Activated CD8-positive, alpha-beta memory T cell treated with anti-CD3 and anti-CD28 coated beads, Interleukin-2, amount 50 U/mL, for 1 hour (primary cell): ENCODE measurements around the gene FRMD8.

Source experiments
- DNase-seq: peaks from one replicate; pipeline ENCODE4 v3.0.0-alpha.2; 2020; ENCODE audit errors: extremely low read depth

The FRMD8 gene

DNA sequence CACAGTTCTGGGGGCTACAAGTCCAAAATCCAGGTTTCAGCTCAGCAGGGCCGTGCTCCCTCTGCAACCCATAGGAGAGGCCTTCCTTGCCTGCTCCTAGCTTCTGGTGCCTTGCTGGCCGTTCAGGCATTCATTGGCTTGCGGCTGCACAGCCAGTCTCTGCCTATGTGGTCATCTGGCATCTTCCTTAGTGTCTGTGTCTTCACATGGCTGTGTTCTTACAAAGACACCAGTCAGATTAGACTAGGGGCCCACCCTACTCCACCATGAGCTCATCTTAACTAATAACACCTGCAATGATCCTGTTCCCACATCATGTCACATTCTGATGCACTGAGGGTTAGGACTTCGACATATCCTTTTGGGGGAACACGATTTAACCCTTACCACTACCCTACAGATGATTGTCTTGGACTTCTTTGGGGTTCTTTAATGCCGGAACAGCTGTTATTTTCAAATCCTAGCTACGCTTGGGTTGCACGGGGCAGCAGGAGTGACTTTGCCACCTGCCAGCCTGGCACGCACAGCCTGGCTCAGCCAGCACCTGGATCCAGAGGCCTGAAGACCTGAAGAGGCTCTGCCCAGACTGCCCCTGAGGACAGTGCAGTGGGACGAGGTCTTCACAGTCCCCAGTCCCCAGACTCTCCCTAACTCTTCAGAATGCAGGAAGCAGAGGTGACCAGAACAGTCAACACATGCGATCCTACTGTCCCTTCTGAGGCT lies 28.5 kb downstream of the FRMD8 start:
- DNase-seq: no peak

DNA sequence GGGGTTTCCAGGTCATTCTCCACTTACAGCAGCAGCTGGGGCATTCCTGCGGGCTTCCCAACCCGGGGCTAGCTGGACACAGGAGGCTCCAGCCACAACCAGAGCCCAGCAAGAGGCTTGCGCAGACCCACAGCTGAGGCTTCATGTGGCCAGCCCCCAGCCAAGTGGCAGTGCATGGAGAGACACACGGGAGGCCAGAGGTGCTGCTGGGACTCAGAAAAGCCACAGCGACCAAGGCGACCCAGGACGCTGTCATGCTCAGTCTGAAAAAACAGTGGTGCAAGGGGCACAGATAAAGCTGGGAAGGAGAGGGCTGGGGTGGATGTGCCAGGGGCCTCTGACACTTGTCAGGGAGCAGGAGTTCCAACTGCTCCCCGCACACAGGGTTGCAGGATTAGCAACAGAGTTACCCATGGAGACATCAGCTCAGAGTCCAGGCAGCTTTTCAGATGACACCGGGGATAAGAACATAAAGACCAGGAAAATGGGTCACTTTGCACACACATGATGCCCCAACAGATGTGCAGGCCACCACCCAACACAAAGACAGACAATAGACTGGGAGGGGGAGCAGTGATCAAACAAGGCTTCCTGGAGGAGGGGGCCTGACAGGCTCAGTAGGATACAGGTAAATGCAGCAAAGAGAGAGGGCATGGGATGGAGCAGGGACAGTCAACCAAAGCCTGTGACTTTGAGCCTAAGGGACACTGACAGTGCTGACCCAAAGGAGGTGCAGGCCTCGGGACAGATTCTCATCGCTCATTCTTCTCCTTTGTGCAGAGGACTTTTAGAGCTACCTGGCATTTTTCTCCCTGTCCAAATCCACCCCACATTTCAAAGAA lies 29.3 kb downstream of the FRMD8 start:
- DNase-seq: no peak

DNA sequence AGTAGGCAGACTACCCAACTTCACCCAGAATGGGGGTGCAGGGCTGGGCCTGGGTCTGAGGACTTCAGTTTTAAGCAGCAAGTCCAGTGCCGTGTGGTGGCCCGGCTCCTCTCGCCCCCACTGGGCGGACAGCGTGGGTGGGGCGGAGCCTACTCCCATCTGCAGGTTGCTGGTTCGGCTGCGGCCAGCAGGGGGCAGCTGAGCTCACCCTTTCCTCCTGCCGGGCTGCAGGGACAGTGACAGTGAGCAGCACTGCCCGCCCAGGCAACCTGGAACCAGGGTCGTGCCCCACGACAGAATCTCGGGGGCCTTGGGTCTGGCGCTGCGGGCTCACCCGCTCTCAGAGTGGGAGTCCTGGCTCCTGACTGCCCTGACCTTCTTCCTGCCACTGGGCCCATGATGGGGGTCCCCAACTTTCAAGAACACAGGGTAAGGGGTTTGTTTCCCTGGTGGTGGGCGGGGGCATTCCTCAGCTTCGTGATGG lies 29.9 kb downstream of the FRMD8 start:
- no peak for DNase-seq

DNA sequence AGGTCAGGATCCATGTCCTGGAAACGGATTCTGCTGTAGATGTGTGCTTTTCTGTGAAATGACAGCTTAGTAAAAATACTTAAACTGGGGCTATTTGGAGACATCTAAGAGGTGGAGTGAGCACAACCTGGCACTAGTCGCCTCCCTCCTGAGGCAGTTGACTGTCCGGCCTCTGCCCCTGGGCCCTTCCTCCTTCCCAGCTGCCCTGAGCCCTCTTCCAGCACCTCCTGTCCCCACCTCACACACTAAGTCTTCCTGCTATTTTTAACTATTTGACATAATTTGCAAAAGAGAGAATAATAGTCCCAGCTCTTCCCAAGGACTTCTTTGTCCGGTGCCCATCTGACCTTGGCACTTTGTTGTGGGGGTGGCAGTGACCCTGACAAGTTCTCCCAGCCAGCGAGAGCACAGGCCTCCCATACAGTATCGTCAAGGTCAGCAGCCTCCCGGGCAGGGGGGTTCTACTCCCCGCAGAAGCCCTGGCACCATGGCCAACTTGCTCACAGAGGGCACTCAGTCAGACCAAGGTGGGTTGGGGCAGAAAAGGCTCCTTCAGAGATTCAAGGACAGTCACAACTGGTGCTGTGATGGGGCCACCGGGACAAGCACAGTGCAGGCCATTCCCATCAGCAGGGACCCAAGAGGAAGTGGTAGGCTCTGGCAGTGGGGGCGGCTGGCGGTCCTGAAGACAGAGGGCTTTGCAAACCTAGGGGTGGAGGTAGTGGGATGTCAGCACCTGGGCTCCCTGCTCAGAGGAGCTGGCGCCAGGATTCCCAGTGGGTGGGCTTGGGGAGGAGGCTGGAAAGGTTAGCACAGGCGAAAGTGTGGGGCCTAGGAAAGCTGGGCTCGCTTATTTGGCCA lies 30.6 kb downstream of the FRMD8 start:
- DNase-seq: no peak

GRCh38 chr11:65417702-65418430 lies 31.4 kb downstream of the FRMD8 start:
- no peak for DNase-seq

- DNase-seq: no peak
Measured at GRCh38 chr11:65418431-65418680, 31.9 kb downstream of the FRMD8 start.

DNA sequence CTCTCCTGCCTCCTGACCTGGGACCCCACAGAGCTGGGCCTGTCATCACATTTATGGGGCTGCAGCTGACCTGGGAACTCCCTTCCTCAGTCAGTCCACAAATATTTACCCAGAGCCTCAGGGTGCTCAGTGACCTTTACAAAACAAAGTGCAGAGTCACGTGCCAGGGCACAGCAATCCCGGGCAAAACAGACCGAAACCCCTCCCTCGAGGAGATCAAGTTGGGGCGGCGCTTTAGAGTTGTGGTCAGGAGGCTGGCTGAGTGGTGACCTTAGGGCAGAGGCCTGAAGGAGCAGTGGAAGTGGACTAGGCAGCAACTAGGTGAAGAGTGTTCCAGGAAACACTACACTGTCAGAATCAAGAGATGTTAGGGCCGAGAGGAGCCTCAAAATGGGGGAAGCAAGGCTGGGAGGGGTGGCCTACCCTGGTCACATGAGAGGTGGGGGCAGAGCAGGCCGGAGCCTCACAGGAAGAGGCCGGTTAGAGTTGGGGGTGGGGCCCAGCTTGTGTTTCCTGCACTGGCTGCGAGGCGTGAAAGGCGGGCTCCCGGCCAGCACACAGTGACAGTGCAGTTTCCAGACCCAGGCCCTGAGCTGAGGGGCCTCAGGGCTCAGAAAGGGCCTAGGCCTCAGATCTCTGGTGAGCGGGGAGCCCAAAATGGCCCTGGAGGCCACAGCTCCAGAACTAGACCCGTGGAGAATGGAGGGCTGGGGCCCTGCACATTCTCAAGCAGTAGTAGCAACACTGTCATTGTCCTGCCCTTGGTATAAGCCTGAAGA lies 32.4 kb downstream of the FRMD8 start:
- DNase-seq: no peak

GRCh38 chr11:65419460-65419771 lies 33.0 kb downstream of the FRMD8 start:
- no peak for DNase-seq

DNA sequence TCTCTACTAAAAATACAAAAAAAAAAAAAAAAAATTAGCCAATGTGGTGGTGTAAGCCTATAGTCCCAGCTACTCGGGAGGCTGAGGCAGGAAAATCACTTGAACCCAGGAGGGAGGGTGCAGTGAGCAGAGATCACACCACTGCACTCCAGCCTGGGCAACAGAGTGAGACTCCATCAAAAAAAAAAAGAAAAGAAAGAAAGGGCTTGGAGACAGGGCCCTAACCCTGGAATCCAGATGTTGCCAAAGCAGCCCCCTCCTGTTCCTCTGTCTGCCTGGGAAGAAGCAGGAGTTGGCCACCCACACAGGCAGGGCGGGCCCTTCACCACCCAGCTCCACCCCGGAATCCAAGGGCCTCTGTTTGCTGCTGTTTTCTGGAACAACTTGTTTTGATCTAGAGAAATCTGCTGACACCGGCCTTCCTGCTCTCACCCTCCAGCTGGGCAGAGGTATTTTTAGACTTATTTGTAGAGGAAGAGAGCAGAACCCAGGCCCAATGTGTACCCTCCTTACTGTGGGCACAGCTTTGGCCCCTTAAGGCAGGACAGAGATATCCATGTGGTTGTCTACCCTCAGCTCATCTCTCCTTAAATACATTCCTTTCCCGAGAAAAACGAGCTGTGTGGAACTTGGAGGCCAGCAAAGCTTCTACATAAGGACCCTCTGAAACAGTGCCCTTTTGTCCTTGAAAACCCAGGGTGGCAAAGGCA lies 33.5 kb downstream of the FRMD8 start:
- no peak for DNase-seq

GRCh38 chr11:65420506-65420905 lies 34.1 kb downstream of the FRMD8 start:
- DNase-seq: no peak

DNA sequence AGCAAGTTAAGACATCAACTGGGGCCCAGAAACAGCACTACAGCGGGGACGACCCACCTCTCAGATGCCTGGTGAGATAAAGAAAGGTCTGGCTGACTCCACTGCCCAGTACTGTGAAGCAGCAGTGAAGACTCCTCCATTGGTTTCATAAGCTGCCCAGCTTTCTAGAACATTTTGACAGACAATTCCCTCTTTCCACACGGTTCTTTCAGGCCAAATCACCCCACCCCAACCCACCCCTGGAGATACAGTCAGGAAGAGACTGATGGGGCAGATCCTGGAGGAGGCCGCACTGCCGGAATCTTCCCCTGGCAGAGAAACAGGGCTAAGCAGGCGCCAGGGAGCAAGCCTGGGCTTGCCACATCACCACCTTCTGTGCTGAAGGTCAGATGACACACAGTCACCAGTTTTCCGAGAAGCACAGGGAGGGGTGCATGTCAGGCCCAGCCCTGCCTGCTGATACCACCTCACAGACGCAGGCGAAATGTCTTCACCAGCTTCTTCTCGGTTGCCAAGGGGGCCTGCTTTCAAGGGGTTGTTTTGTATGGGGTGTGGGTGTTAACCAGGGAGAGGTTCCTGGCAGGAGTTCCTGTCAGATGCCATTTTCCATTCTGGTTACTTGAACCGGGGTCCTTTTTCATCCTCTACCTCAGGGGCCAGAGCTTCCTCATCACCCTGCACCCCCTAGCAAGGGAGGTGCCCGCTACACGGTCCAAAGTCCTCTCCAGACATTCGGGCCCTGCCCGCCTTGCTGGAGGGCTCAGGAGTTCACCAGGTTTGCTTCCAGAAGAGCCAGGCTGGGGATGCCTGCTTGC lies 34.7 kb downstream of the FRMD8 start:
- peak; percentile 89 for DNase-seq

DNA sequence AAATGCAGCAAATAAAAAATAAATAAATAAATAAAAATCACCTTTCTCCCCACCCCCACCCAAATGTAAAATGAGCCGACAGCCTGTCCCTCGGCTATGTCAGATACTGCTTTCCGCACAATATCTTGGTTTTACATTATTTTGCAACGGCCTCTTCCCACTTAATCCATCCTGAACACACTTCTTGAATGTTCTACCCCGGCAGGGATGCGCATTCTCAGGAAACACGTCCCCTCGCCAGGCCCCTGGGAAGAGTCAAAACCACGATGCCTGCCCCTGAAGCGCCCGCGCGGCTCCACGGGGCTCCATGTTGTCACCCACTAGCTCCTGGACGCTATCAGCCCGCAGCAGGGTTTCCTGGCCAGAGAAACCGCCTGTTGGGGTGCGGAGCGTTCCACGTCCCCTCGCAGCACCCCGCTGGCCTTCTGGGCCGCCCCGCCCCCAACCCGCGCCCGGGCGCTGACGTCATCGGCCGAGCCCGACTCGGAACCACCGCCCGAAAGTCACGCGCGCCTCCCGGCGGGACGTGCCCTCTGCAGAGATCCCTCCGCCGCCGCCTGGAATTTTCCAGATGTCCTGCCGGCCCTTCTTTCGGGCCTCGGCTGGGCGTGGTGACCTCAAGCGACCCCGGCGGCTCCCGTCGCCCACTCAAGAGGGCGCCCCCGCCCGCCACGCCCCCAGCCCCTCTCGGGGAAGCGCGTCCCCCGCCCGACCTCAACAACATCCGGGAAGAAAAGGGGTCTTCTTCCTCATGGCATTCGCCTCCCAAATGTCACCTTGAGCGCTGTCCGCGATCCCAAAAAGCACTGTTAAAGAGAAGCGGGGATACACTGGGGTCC lies 35.6 kb downstream of the FRMD8 start:
- DNase-seq: peak; percentile 90

DNA sequence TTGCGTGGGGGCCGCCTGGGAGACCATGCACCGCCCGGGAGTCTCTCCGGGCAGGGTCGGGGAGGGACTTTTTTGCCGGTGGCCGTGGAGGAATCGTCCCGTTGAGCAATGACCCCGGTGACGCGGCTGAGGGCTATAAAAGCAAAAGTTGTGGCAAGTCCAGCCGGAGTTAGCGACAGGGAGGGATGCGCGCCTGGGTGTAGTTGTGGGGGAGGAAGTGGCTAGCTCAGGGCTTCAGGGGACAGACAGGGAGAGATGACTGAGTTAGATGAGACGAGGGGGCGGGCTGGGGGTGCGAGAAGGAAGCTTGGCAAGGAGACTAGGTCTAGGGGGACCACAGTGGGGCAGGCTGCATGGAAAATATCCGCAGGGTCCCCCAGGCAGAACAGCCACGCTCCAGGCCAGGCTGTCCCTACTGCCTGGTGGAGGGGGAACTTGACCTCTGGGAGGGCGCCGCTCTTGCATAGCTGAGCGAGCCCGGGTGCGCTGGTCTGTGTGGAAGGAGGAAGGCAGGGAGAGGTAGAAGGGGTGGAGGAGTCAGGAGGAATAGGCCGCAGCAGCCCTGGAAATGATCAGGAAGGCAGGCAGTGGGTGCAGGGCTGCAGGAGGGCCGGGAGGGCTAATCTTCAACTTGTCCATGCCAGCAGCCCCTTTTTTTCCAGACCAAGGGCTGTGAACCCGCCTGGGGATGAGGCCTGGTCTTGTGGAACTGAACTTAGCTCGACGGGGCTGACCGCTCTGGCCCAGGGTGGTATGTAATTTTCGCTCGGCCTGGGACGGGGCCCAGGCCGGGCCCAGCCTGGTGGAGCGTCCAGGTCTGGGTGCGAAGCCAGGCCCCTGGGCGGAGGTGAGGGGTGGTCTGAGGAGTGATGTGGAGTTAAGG lies 36.4 kb downstream of the FRMD8 start, which contains the start of gene NEAT1:
TSS of gene NEAT1 (plus strand) at position 166 of the 883 bp plus-strand sequence.
- DNase-seq: peak; percentile 88

DNA sequence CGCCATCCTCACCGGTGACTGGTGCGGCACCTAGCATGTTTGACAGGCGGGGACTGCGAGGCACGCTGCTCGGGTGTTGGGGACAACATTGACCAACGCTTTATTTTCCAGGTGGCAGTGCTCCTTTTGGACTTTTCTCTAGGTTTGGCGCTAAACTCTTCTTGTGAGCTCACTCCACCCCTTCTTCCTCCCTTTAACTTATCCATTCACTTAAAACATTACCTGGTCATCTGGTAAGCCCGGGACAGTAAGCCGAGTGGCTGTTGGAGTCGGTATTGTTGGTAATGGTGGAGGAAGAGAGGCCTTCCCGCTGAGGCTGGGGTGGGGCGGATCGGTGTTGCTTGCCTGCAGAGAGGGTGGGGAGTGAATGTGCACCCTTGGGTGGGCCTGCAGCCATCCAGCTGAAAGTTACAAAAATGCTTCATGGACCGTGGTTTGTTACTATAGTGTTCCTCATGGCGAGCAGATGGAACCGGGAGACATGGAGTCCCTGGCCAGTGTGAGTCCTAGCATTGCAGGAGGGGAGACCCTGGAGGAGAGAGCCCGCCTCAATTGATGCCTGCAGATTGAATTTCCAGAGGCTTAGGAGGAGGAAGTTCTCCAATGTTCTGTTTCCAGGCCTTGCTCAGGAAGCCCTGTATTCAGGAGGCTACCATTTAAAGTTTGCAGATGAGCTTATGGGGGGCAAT lies 37.2 kb downstream of the FRMD8 start:
- DNase-seq: no peak

- no peak for DNase-seq
Measured at GRCh38 chr11:65424205-65425104, 38.0 kb downstream of the FRMD8 start.
